AG04449 (cell line): Measurements from ENCODE around the gene ODAD3.

Experiments
- CTCF ChIA-PET: fragments of 350-600 bp; formaldehyde crosslinking; extraction: SDS; loops from one replicate; lab custom pipeline; 2021; ENCODE audit warnings: antibody characterized with exemption; lab: Yijun Ruan, JAX
- POLR2A ChIA-PET: fragments of 400-600, 350-600 bp; formaldehyde crosslinking; extraction: SDS; loops from one replicate; lab custom pipeline; 2020; ENCODE audit warnings: antibody characterized with exemption, inconsistent platforms; lab: Yijun Ruan, JAX
- DNase-seq: peaks from one replicate; pipeline ENCODE4 v3.0.0-alpha.2; 2010; ENCODE audit warnings: low read depth, low spot score
- H3K4me3 ChIP-seq: 2 replicates; pipeline ENCODE4 v1.5.1; 2011; ENCODE audit warnings: low read depth, mild to moderate bottlenecking, control low read depth, low read length
- CTCF ChIP-seq: IDR thresholded peaks from one replicate; pipeline ENCODE4 v1.5.1; 2011; ENCODE audit warnings: mild to moderate bottlenecking, moderate library complexity, low read length, control low read depth, inconsistent platforms; ENCODE audit not compliant: insufficient read depth; ENCODE audit errors: missing control alignments

Gene ODAD3

GRCh38 chr19:11373166-11373884 is 61.6 kb downstream of the ODAD3 start:
- CTCF ChIA-PET: no interaction called here
- POLR2A ChIA-PET: interaction anchor here (1.4 kb wide), 1 partner anchor 12 kb away, joined by 3 read pairs; no protein-coding TSS in a partner anchor
- no peak overlapping the region for H3K4me3 ChIP-seq
- no peak for DNase-seq
- TF ChIP-seq CTCF: no peak

GRCh38 chr19:11370744-11371143 is 64.2 kb downstream of the ODAD3 start:
- no peak for DNase-seq
- no peak for TF ChIP-seq CTCF
- POLR2A ChIA-PET: no interaction called here
- H3K4me3 ChIP-seq: no peak overlapping the region
- CTCF ChIA-PET: interaction anchor here (0.7 to 3.5 kb wide), 2 partner anchors 10 to 11 kb away, joined by 3 to 17 read pairs; no protein-coding TSS in a partner anchor
